Mesenchymal stem cell (in vitro differentiated cells and primary cell): ENCODE data around the gene DBNDD1.
A peak's percentile ranks its signal among the peaks of the same experiment; 100 is the strongest.

Experiments used
- DNase-seq: peaks from one replicate; pipeline ENCODE4 v3.0.0-alpha.2; 2013
- H2AFZ ChIP-seq: one replicate; pipeline ENCODE4 v1.6.1; 2013; ENCODE audit warnings: low read depth, mild to moderate bottlenecking, control low read depth, inconsistent platforms, low read length, moderate library complexity
- H2AK5ac ChIP-seq: 2 replicates; pipeline ENCODE4 v1.6.1; 2013; ENCODE audit warnings: low read length, moderate library complexity, mild to moderate bottlenecking, inconsistent platforms; ENCODE audit not compliant: severe bottlenecking
- H2BK120ac ChIP-seq: one replicate; pipeline ENCODE4 v1.6.1; 2013; ENCODE audit warnings: low read depth, mild to moderate bottlenecking, inconsistent platforms, low read length, moderate library complexity
- H2BK12ac ChIP-seq, 2 experiments: one replicate each; pipeline ENCODE4 v1.6.1; 2013; ENCODE audit warnings: inconsistent platforms in 2 of 2, low read length in 2 of 2, mild to moderate bottlenecking in 2 of 2, moderate library complexity in 2 of 2, control low read depth in 1 of 2
- H2BK15ac ChIP-seq: one replicate; pipeline ENCODE4 v1.6.1; 2013; ENCODE audit warnings: mild to moderate bottlenecking, low read depth, inconsistent platforms; ENCODE audit not compliant: poor library complexity, severe bottlenecking
- H2BK5ac ChIP-seq: 2 replicates; pipeline ENCODE4 v1.6.1; 2013; ENCODE audit warnings: low read depth, mild to moderate bottlenecking, low read length, control low read depth, inconsistent platforms; ENCODE audit not compliant: poor library complexity, severe bottlenecking
- H3K14ac ChIP-seq, 2 experiments: one replicate each; pipeline ENCODE4 v1.6.1; 2013; ENCODE audit warnings: inconsistent platforms in 2 of 2, low read length in 2 of 2, control low read depth in 1 of 2, mild to moderate bottlenecking in 1 of 2, moderate library complexity in 1 of 2
- H3K18ac ChIP-seq, 2 experiments: one replicate each; pipeline ENCODE4 v1.6.1; 2013; ENCODE audit warnings: inconsistent platforms in 2 of 2, low read length in 2 of 2, control low read depth in 1 of 2, low read depth in 1 of 2, mild to moderate bottlenecking in 1 of 2
- H3K23ac ChIP-seq, 2 experiments: one replicate each; pipeline ENCODE4 v1.6.1; 2013; ENCODE audit warnings: inconsistent platforms in 2 of 2, low read length in 2 of 2, mild to moderate bottlenecking in 2 of 2, moderate library complexity in 2 of 2, control low read depth in 1 of 2
- H3K27ac ChIP-seq: 2 replicates; pipeline ENCODE4 v1.5.1; 2013; ENCODE audit warnings: mild to moderate bottlenecking, moderate library complexity, low read length, control low read depth, inconsistent platforms; ENCODE audit not compliant: poor library complexity, severe bottlenecking
- H3K27me3 ChIP-seq, 2 experiments: 2 replicates each; pipeline versions ENCODE4 v1.6.1 to v1.7.0; 2013; ENCODE audit warnings: low read length in 2 of 2, mild to moderate bottlenecking in 2 of 2, moderate library complexity in 2 of 2, control low read depth in 1 of 2, inconsistent platforms in 1 of 2; ENCODE audit not compliant: control insufficient read depth in 1 of 2, insufficient read depth in 1 of 2
- H3K36me3 ChIP-seq, 2 experiments: 2 replicates each; pipeline versions ENCODE4 v1.6.1 to v1.7.0; 2013; ENCODE audit warnings: low read length in 2 of 2, control low read depth in 1 of 2, inconsistent platforms in 1 of 2, low read depth in 1 of 2, mild to moderate bottlenecking in 1 of 2; ENCODE audit not compliant: insufficient read depth in 2 of 2, control insufficient read depth in 1 of 2
- H3K4ac ChIP-seq, 2 experiments: one replicate each; pipeline ENCODE4 v1.6.1; 2013; ENCODE audit warnings: inconsistent platforms in 2 of 2, low read length in 2 of 2, mild to moderate bottlenecking in 2 of 2, moderate library complexity in 2 of 2, control low read depth in 1 of 2, low read depth in 1 of 2
- H3K4me1 ChIP-seq: 2 replicates; pipeline ENCODE4 v1.6.1; 2013; ENCODE audit warnings: low read depth, low read length, control low read depth; ENCODE audit not compliant: control insufficient read depth, insufficient read depth
- H3K4me2 ChIP-seq: 2 replicates; pipeline ENCODE4 v1.6.1; 2013; ENCODE audit warnings: low read length, mild to moderate bottlenecking, inconsistent platforms; ENCODE audit not compliant: poor library complexity, severe bottlenecking
- H3K4me3 ChIP-seq, 2 experiments: 2 replicates each; pipeline versions ENCODE4 v1.5.1 to v1.7.0; 2013; ENCODE audit warnings: low read length in 2 of 2, mild to moderate bottlenecking in 2 of 2, control low read depth in 1 of 2, low read depth in 1 of 2; ENCODE audit not compliant: insufficient read depth in 1 of 2
- H3K79me1 ChIP-seq: replicated peaks from 2 replicates; pipeline ENCODE4 v1.6.1; 2013; ENCODE audit warnings: mild to moderate bottlenecking, control low read depth, low read length, inconsistent platforms; ENCODE audit not compliant: poor library complexity, severe bottlenecking
- H3K9ac ChIP-seq: 2 replicates; pipeline ENCODE4 v1.7.0; 2013; ENCODE audit warnings: mild to moderate bottlenecking, low read length, moderate library complexity
- H3K9me3 ChIP-seq: 2 replicates; pipeline ENCODE4 v1.7.0; 2013; ENCODE audit warnings: mild to moderate bottlenecking, low read length; ENCODE audit not compliant: control insufficient read depth
- H4K8ac ChIP-seq: one replicate; pipeline ENCODE4 v1.6.1; 2013; ENCODE audit warnings: inconsistent platforms, mild to moderate bottlenecking, low read length, moderate library complexity
- H4K91ac ChIP-seq: one replicate; pipeline ENCODE4 v1.6.1; 2013; ENCODE audit warnings: mild to moderate bottlenecking, low read length, inconsistent platforms
- WGBS: methylation state at CpG from one replicate; pipeline ENCODE4 v1.1.7; 2013; ENCODE audit warnings: mixed read lengths; 5-methylcytosine and 5-hydroxymethylcytosine counted together

The DBNDD1 gene

GRCh38 chr16:89981414-89981813, 37.8 kb downstream of the DBNDD1 start:
- Histone ChIP-seq H3K23ac (no peak overlapping the region), H3K27me3 (no peaks in the 10 kb centered on the region), H3K4me3 (no peak overlapping the region), H3K18ac (no peak overlapping the region), H2BK5ac (no peak overlapping the region), H2AFZ (no peak overlapping the region), H2BK15ac (no peak overlapping the region), H3K36me3 (peaks cover 66 to 74% of the 10 kb centered on the region in 2 experiments), H3K9me3 (no peaks in the 10 kb centered on the region), H4K91ac (no peak overlapping the region), H3K9ac (no peak overlapping the region), H2AK5ac (no peak overlapping the region), H3K4me1 (peaks cover 3% of the 10 kb centered on the region), H3K14ac (no peak overlapping the region), H3K27ac (no peak overlapping the region), H3K4ac (no peak overlapping the region), H3K79me1 (peaks cover 38% of the 10 kb centered on the region), H2BK120ac (no peak overlapping the region), H4K8ac (no peak overlapping the region), H3K4me2 (no peak overlapping the region), H2BK12ac (no peak overlapping the region)
- 99% methylated on average over 6 of the region's 8 CpGs for WGBS
- DNase-seq, result no peak

- no peak overlapping the region for H2AFZ ChIP-seq
- no peak overlapping the region for H4K91ac ChIP-seq
- H3K36me3 ChIP-seq, result peaks cover 17 to 23% of the 10 kb centered on the region in 2 experiments
- H3K79me1 ChIP-seq, result peaks cover 45% of the 10 kb centered on the region
- peaks cover 18% of the 10 kb centered on the region for H3K4me1 ChIP-seq
- H4K8ac ChIP-seq, result no peak overlapping the region
- H3K4ac ChIP-seq, result no peak overlapping the region
- H2BK12ac ChIP-seq, result peak overlapping the region in 1 of 2 experiments; percentile 84
- no peak overlapping the region for H3K23ac ChIP-seq
- no peak overlapping the region for H3K4me3 ChIP-seq
- no peak overlapping the region for H3K27ac ChIP-seq
- H2AK5ac ChIP-seq, result no peak overlapping the region
- H3K18ac ChIP-seq, result no peak overlapping the region
- no peak overlapping the region for H3K9ac ChIP-seq
- no peak for DNase-seq
- no peaks in the 10 kb centered on the region for H3K27me3 ChIP-seq
- no peak overlapping the region for H2BK5ac ChIP-seq
- H3K14ac ChIP-seq, result no peak overlapping the region
- no peaks in the 10 kb centered on the region for H3K9me3 ChIP-seq
- no peak overlapping the region for H2BK120ac ChIP-seq
- H2BK15ac ChIP-seq, result no peak overlapping the region
- WGBS, result 86% methylated on average over 1 of the region's 2 CpGs
- no peak overlapping the region for H3K4me2 ChIP-seq
Observed at GRCh38 chr16:89974870-89975269, 44.4 kb downstream of the DBNDD1 start.

- Histone ChIP-seq H3K18ac (no peak overlapping the region), H3K4me1 (peaks cover 18% of the 10 kb centered on the region), H3K79me1 (peaks cover 39% of the 10 kb centered on the region), H3K27me3 (no peaks in the 10 kb centered on the region), H2BK12ac (no peak overlapping the region), H2BK15ac (no peak overlapping the region), H2BK120ac (no peak overlapping the region), H2BK5ac (no peak overlapping the region), H3K23ac (no peak overlapping the region), H3K9me3 (no peaks in the 10 kb centered on the region), H2AK5ac (no peak overlapping the region), H3K14ac (no peak overlapping the region), H2AFZ (no peak overlapping the region), H4K8ac (no peak overlapping the region), H3K9ac (peak overlapping the region; percentile 98), H3K36me3 (peaks cover 16 to 22% of the 10 kb centered on the region in 2 experiments), H4K91ac (no peak overlapping the region), H3K4ac (no peak overlapping the region), H3K27ac (no peak overlapping the region), H3K4me2 (no peak overlapping the region), H3K4me3 (peak overlapping the region in 1 of 2 experiments; percentile 99)
- no peak for DNase-seq
- WGBS, result 95% methylated on average over 12 of the region's 13 CpGs
Observed at GRCh38 chr16:89973654-89974335, 45.5 kb downstream of the DBNDD1 start.

- no peak overlapping the region for H2AK5ac ChIP-seq
- H3K9ac ChIP-seq, result peak overlapping the region; percentile 98
- H3K36me3 ChIP-seq, result peaks cover 13 to 25% of the 10 kb centered on the region in 2 experiments
- H3K14ac ChIP-seq, result peak overlapping the region in 1 of 2 experiments; percentile 94
- no peak overlapping the region for H2BK15ac ChIP-seq
- peaks cover 18% of the 10 kb centered on the region for H3K4me1 ChIP-seq
- no peak for DNase-seq
- H3K4me3 ChIP-seq, result peak overlapping the region; percentile 97 to 99
- peak overlapping the region in 1 of 2 experiments; percentile 96 for H3K4ac ChIP-seq
- 52% methylated on average over 10 of the region's 14 CpGs for WGBS
- H2BK5ac ChIP-seq, result no peak overlapping the region
- no peak overlapping the region for H4K91ac ChIP-seq
- H3K27me3 ChIP-seq, result no peaks in the 10 kb centered on the region
- H3K18ac ChIP-seq, result no peak overlapping the region
- peak overlapping the region; percentile 95 for H2AFZ ChIP-seq
- H4K8ac ChIP-seq, result peak overlapping the region; percentile 96
- no peaks in the 10 kb centered on the region for H3K9me3 ChIP-seq
- H3K27ac ChIP-seq, result no peak overlapping the region
- peak overlapping the region; percentile 77 for H2BK120ac ChIP-seq
- H2BK12ac ChIP-seq, result no peak overlapping the region
- H3K23ac ChIP-seq, result no peak overlapping the region
- peak overlapping the region; percentile 98 for H3K4me2 ChIP-seq
- H3K79me1 ChIP-seq, result peaks cover 37% of the 10 kb centered on the region
Observed at GRCh38 chr16:89973235-89973634, 46.0 kb downstream of the DBNDD1 start.
